ENCODE data around the gene SDK2. TPM values are rescaled to one million over a fixed set of nuclear protein-coding genes. Genes with fewer than 3 reads are reported as not detected.

SDK2 gene
- total RNA-seq, 2 donors from 2014 or later: 16.5 to 26.3 TPM

- Histone ChIP-seq H3K4me3 (no peak overlapping the region), H3K27ac (no peak overlapping the region), H3K27me3 (replicated peaks; ENCODE audit: insufficient read depth) (peaks cover under 1% of the 10 kb centered on the region), H3K36me3 (no peaks in the 10 kb centered on the region), H3K4me1 (replicated peaks) (no peaks in the 10 kb centered on the region), H3K9me3 (no peaks in the 10 kb centered on the region)
- TF ChIP-seq POLR2A (IDR thresholded peaks at IDR 0.05) (no peak), POLR2AphosphoS5 (IDR thresholded peaks at IDR 0.05) (no peak)
- TF ChIP-seq, protein P1, sequence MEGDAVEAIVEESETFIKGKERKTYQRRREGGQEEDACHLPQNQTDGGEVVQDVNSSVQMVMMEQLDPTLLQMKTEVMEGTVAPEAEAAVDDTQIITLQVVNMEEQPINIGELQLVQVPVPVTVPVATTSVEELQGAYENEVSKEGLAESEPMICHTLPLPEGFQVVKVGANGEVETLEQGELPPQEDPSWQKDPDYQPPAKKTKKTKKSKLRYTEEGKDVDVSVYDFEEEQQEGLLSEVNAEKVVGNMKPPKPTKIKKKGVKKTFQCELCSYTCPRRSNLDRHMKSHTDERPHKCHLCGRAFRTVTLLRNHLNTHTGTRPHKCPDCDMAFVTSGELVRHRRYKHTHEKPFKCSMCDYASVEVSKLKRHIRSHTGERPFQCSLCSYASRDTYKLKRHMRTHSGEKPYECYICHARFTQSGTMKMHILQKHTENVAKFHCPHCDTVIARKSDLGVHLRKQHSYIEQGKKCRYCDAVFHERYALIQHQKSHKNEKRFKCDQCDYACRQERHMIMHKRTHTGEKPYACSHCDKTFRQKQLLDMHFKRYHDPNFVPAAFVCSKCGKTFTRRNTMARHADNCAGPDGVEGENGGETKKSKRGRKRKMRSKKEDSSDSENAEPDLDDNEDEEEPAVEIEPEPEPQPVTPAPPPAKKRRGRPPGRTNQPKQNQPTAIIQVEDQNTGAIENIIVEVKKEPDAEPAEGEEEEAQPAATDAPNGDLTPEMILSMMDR (IDR thresholded peaks at IDR 0.05): no peak
- 82% methylated on average over 5 of the region's 5 CpGs for WGBS
- DNase-seq (ENCODE audit: low spot score): no peak
- intact Hi-C loops (cut with DNase I): no loop called here
These were observed 16.1 kb upstream of the SDK2 start for GRCh38 chr17:73660366-73660765.

- 80% methylated on average over 12 of the region's 12 CpGs for WGBS
- no peak for TF ChIP-seq POLR2A (IDR thresholded peaks at IDR 0.05)
- TF ChIP-seq, protein P1 (IDR thresholded peaks at IDR 0.05): no peak
- no peak for TF ChIP-seq POLR2AphosphoS5 (IDR thresholded peaks at IDR 0.05)
- intact Hi-C loops (cut with DNase I): no loop called here
- Histone ChIP-seq H3K36me3 (no peaks in the 10 kb centered on the region), H3K4me1 (replicated peaks) (no peaks in the 10 kb centered on the region), H3K4me3 (no peak overlapping the region), H3K27me3 (replicated peaks; ENCODE audit: insufficient read depth) (no peaks in the 10 kb centered on the region), H3K9me3 (no peaks in the 10 kb centered on the region), H3K27ac (no peak overlapping the region)
- DNase-seq (ENCODE audit: low spot score): no peak
These were observed 14.7 kb upstream of the SDK2 start for GRCh38 chr17:73658821-73659515.

DNA sequence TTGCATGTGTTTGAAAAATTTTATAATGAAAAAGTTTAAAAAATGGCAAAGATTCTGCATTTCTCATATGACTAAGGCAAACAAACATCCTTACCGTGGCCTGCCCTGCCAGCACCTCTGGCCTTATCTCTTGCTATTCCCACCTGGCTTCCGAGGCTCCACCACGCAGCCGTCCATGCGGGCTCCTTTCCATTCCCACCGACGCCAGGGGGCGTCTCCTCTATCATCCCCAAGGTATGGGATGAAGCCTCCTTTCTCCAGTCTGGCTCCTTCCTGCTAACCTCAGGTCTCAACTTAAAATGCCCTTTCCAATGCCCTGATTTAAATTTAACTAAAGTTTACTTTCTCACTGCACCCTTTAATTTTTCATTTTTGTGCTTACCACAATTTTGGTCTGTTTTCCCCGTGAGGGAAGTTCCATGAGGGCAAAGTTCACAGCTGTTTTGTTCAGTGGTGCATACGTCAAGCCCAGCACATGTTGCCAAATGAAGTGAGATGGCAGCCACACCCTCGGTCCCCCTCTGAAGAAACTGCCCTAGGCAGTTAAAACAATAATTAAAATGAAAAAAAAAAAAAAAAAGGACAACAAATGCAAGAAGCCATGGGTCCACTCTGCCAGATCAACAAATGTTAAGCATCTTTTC is 13.3 kb upstream of the SDK2 start:
- no peaks in the 10 kb centered on the region for H3K4me1 ChIP-seq (replicated peaks)
- H3K27me3 ChIP-seq (replicated peaks; ENCODE audit: insufficient read depth): no peaks in the 10 kb centered on the region
- peak; percentile 42 for DNase-seq (ENCODE audit: low spot score)
- no peaks in the 10 kb centered on the region for H3K36me3 ChIP-seq
- no peak overlapping the region for H3K27ac ChIP-seq
- TF ChIP-seq, protein P1 (IDR thresholded peaks at IDR 0.05): peak in 3 of 4 experiments; percentile 16 to 54 (median 41)
- peak; percentile 9 for TF ChIP-seq POLR2AphosphoS5 (IDR thresholded peaks at IDR 0.05)
- no peak for TF ChIP-seq POLR2A (IDR thresholded peaks at IDR 0.05)
- intact Hi-C loops (cut with DNase I): no loop called here
- H3K9me3 ChIP-seq: no peaks in the 10 kb centered on the region
- no peak overlapping the region for H3K4me3 ChIP-seq
- WGBS: 22% methylated on average over 11 of the region's 11 CpGs

DNA sequence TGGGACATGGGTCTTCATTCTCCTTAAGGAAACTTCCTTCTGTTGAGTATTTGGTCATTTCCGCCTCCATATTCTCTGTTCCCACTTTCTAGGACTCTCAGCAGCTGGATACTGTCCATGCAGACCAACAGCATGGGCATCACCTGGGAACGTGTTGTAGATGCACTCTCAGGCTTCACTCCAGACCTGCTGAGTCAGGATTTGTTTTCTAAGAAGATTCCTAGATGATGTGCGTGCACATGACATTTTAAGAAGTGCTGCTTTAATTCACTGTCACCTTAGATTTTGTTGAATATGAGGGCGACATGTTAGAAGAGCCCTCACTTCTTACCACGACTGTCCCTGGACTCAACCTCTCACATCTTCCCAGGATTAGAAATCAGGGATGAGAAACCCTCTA is 10.0 kb upstream of the SDK2 start:
- no peak overlapping the region for H3K27ac ChIP-seq
- no peak overlapping the region for H3K4me3 ChIP-seq
- WGBS: 92% methylated on average over 5 of the region's 5 CpGs
- intact Hi-C loops (cut with DNase I): no loop called here
- H3K27me3 ChIP-seq (replicated peaks; ENCODE audit: insufficient read depth): no peaks in the 10 kb centered on the region
- no peaks in the 10 kb centered on the region for H3K4me1 ChIP-seq (replicated peaks)
- H3K36me3 ChIP-seq: no peaks in the 10 kb centered on the region
- TF ChIP-seq, protein P1 (IDR thresholded peaks at IDR 0.05): no peak
- H3K9me3 ChIP-seq: no peaks in the 10 kb centered on the region
- no peak for DNase-seq (ENCODE audit: low spot score)

- WGBS: 84% methylated on average over 1 of the region's 1 CpG
- Histone ChIP-seq H3K4me1 (replicated peaks) (no peaks in the 10 kb centered on the region), H3K4me3 (no peak overlapping the region), H3K36me3 (no peaks in the 10 kb centered on the region), H3K9me3 (no peaks in the 10 kb centered on the region), H3K27me3 (replicated peaks; ENCODE audit: insufficient read depth) (no peaks in the 10 kb centered on the region), H3K27ac (no peak overlapping the region)
- no peak for DNase-seq (ENCODE audit: low spot score)
- TF ChIP-seq POLR2A (IDR thresholded peaks at IDR 0.05) (no peak), POLR2AphosphoS5 (IDR thresholded peaks at IDR 0.05) (no peak)
- TF ChIP-seq, protein P1 (IDR thresholded peaks at IDR 0.05): no peak
- intact Hi-C loops (cut with DNase I): no loop called here
These were observed 9.6 kb upstream of the SDK2 start for GRCh38 chr17:73653810-73654209.

Data from prostate gland (tissue), 2 donors.